ENCODE results near the gene RBBP9. TPM values are rescaled to one million over a fixed set of nuclear protein-coding genes. Genes with fewer than 3 reads are reported as not detected.

RBBP9 gene
- total RNA-seq, 2 experiments from 2014 or later: 8.7 to 11.7 TPM

GRCh38 chr20:18443886-18444285 is 53.1 kb downstream of the RBBP9 start:
- Histone ChIP-seq H3K4me2 (ENCODE audit: low read length) (no peak overlapping the region), H3K9me2 (ENCODE audit: insufficient read depth, low read length) (no peaks in the 10 kb centered on the region), H3K4me1 (ENCODE audit: insufficient read depth, low read length, poor library complexity, severe bottlenecking) (no peaks in the 10 kb centered on the region), H2AFZ (ENCODE audit: low read length) (no peak overlapping the region), H4K20me1 (ENCODE audit: insufficient read depth, low read length) (no peaks in the 10 kb centered on the region), H3K36me3 (ENCODE audit: insufficient read depth, low read length) (no peaks in the 10 kb centered on the region), H3K9me3 (ENCODE audit: low read length) (no peaks in the 10 kb centered on the region), H3K79me2 (ENCODE audit: insufficient read depth, low read depth, low read length) (no peaks in the 10 kb centered on the region), H3K27ac (ENCODE audit: low read depth, low read length, poor library complexity, severe bottlenecking) (no peak overlapping the region), H3K4me3 (ENCODE audit: low read depth, low read length, poor library complexity, severe bottlenecking) (no peak overlapping the region)
- BruUV-seq (replicated peaks): no TSS peak
- ChIA-PET CTCF (ENCODE audit: unreplicated experiment) (no interaction called here), POLR2A (interaction anchor here (1.2 kb wide), 1 partner anchor 14 kb away, joined by 3 read pairs; no protein-coding TSS in a partner anchor)
- no peak for TF ChIP-seq EZH2phosphoT487 (IDR thresholded peaks at IDR 0.05; ENCODE audit: borderline replicate concordance, low read depth, low read length)
- intact Hi-C loops (cut with micrococcal nuclease; ENCODE audit: unreplicated experiment): no loop called here
- no peak for DNase-seq (ENCODE audit: low spot score)

DNA sequence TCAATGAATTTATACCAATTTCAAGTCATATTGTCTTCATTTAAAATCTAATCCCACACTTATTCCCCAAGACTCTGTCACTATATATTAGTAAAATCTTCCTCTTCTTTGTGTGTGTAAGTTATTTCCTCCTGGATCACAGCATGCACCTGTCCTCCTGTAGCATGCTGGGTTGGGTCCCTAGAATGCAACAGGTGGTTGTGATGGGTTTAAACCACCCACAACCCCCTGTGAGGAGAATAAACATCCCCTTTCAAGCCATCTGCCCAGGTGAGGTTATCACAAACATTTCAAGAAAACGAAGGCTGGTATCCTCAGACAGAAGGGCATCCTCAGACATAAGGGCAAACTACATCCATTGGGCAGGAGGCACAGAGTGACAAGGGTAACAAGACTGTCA is 56.6 kb downstream of the RBBP9 start:
- no TSS peak for BruUV-seq (replicated peaks)
- H3K4me3 ChIP-seq (ENCODE audit: low read depth, low read length, poor library complexity, severe bottlenecking): no peak overlapping the region
- no peaks in the 10 kb centered on the region for H3K9me3 ChIP-seq (ENCODE audit: low read length)
- no peaks in the 10 kb centered on the region for H4K20me1 ChIP-seq (ENCODE audit: insufficient read depth, low read length)
- POLR2A ChIA-PET: no interaction called here
- no peak overlapping the region for H3K4me2 ChIP-seq (ENCODE audit: low read length)
- DNase-seq (ENCODE audit: low spot score): no peak
- peaks cover 4% of the 10 kb centered on the region for H3K4me1 ChIP-seq (ENCODE audit: insufficient read depth, low read length, poor library complexity, severe bottlenecking)
- intact Hi-C loops (cut with micrococcal nuclease; ENCODE audit: unreplicated experiment): no loop called here
- no peaks in the 10 kb centered on the region for H3K79me2 ChIP-seq (ENCODE audit: insufficient read depth, low read depth, low read length)
- no peak overlapping the region for H2AFZ ChIP-seq (ENCODE audit: low read length)
- H3K36me3 ChIP-seq (ENCODE audit: insufficient read depth, low read length): no peaks in the 10 kb centered on the region
- TF ChIP-seq, protein P1, sequence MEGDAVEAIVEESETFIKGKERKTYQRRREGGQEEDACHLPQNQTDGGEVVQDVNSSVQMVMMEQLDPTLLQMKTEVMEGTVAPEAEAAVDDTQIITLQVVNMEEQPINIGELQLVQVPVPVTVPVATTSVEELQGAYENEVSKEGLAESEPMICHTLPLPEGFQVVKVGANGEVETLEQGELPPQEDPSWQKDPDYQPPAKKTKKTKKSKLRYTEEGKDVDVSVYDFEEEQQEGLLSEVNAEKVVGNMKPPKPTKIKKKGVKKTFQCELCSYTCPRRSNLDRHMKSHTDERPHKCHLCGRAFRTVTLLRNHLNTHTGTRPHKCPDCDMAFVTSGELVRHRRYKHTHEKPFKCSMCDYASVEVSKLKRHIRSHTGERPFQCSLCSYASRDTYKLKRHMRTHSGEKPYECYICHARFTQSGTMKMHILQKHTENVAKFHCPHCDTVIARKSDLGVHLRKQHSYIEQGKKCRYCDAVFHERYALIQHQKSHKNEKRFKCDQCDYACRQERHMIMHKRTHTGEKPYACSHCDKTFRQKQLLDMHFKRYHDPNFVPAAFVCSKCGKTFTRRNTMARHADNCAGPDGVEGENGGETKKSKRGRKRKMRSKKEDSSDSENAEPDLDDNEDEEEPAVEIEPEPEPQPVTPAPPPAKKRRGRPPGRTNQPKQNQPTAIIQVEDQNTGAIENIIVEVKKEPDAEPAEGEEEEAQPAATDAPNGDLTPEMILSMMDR (conservative IDR thresholded peaks at IDR 0.05; ENCODE audit: low read length): no peak
- TF ChIP-seq EZH2phosphoT487 (IDR thresholded peaks at IDR 0.05; ENCODE audit: borderline replicate concordance, low read depth, low read length): no peak
- H3K27ac ChIP-seq (ENCODE audit: low read depth, low read length, poor library complexity, severe bottlenecking): no peak overlapping the region
- H3K9me2 ChIP-seq (ENCODE audit: insufficient read depth, low read length): no peaks in the 10 kb centered on the region
- CTCF ChIA-PET (ENCODE audit: unreplicated experiment): no interaction called here

GRCh38 chr20:18436847-18437246 is 60.2 kb downstream of the RBBP9 start:
- Histone ChIP-seq H3K27ac (ENCODE audit: low read depth, low read length, poor library complexity, severe bottlenecking) (no peak overlapping the region), H2AFZ (ENCODE audit: low read length) (peak overlapping the region; percentile 38), H3K4me3 (ENCODE audit: low read depth, low read length, poor library complexity, severe bottlenecking) (no peak overlapping the region), H3K9me3 (ENCODE audit: low read length) (no peaks in the 10 kb centered on the region), H3K36me3 (ENCODE audit: insufficient read depth, low read length) (no peaks in the 10 kb centered on the region), H3K4me2 (ENCODE audit: low read length) (peak overlapping the region; percentile 23), H4K20me1 (ENCODE audit: insufficient read depth, low read length) (no peaks in the 10 kb centered on the region), H3K9me2 (ENCODE audit: insufficient read depth, low read length) (no peaks in the 10 kb centered on the region), H3K4me1 (ENCODE audit: insufficient read depth, low read length, poor library complexity, severe bottlenecking) (peaks cover 4% of the 10 kb centered on the region), H3K79me2 (ENCODE audit: insufficient read depth, low read depth, low read length) (no peaks in the 10 kb centered on the region)
- peak; percentile 31 for DNase-seq (ENCODE audit: low spot score)
- CTCF ChIA-PET (ENCODE audit: unreplicated experiment): no interaction called here
- TF ChIP-seq, protein P1 (conservative IDR thresholded peaks at IDR 0.05; ENCODE audit: low read length): no peak
- TF ChIP-seq EZH2phosphoT487 (IDR thresholded peaks at IDR 0.05; ENCODE audit: borderline replicate concordance, low read depth, low read length): no peak
- intact Hi-C loops (cut with micrococcal nuclease; ENCODE audit: unreplicated experiment): no loop called here
- BruUV-seq (replicated peaks): no TSS peak
- POLR2A ChIA-PET: interaction anchor here (0.6 to 1.1 kb wide), 3 partner anchors 28 to 383 kb away, joined by 3 to 6 read pairs (median 4); no protein-coding TSS in a partner anchor

Small RNA genes within 50 kb of the gene (microRNA-seq; reads per million reads assigned to microRNA genes)
- not detected for gene MIR3192 (ENCODE audit: borderline replicate concordance)

Small RNA genes within 50 kb of the gene (small RNA-seq; reads per million reads assigned to genes)
- gene MIR3192: not detected

Other genes with a start within 250 kb of the RBBP9 start
- 5.9 and 11.1 TPM in 2 replicates for gene ZNF133, start 208.7 kb downstream of the RBBP9 start, total RNA-seq (2014; rRNA removed; shearing (Covaris generic))
- gene ZNF133, start 208.7 kb downstream of the RBBP9 start, total RNA-seq (2022): 6.5 and 9.1 TPM in 2 replicates
- gene DZANK1, start 30.2 kb downstream of the RBBP9 start, total RNA-seq (2014; rRNA removed; shearing (Covaris generic)): 7.9 and 9.1 TPM in 2 replicates
- 18.0 and 18.6 TPM in 2 replicates for gene DZANK1, start 30.2 kb downstream of the RBBP9 start, total RNA-seq (2022)
- 12.0 and 14.9 TPM in 2 replicates for gene POLR3F, start 29.8 kb downstream of the RBBP9 start, total RNA-seq (2014; rRNA removed; shearing (Covaris generic))
- gene POLR3F, start 29.8 kb downstream of the RBBP9 start, total RNA-seq (2022): 10.9 and 12.3 TPM in 2 replicates
- gene SEC23B, start 10.7 kb upstream of the RBBP9 start, total RNA-seq (2014; rRNA removed; shearing (Covaris generic)): 40.3 and 42.6 TPM in 2 replicates
- 51.6 and 52.6 TPM in 2 replicates for gene SEC23B, start 10.7 kb upstream of the RBBP9 start, total RNA-seq (2022)
- gene SMIM26, start 70.2 kb upstream of the RBBP9 start, total RNA-seq (2014; rRNA removed; shearing (Covaris generic)): 124 and 161 TPM in 2 replicates
- 71.2 and 91.0 TPM in 2 replicates for gene SMIM26, start 70.2 kb upstream of the RBBP9 start, total RNA-seq (2022)
- 27.6 and 35.3 TPM in 2 replicates for gene DTD1, start 90.8 kb upstream of the RBBP9 start, total RNA-seq (2014; rRNA removed; shearing (Covaris generic))
- gene DTD1, start 90.8 kb upstream of the RBBP9 start, total RNA-seq (2022): 43.0 and 47.8 TPM in 2 replicates